T1000 (cell line): ENCODE results near the gene SDS.
"Not testable (repeated sequence)": the region's sequence is repeated elsewhere in the genome, so short reads cannot be mapped to it uniquely, and the experiment has no call there.

Experiments
- DNase-seq: peaks from one replicate; lab custom pipeline; 2025; ENCODE audit warnings: mixed read lengths; lab: John Stamatoyannopoulos, UW

The SDS gene

DNA sequence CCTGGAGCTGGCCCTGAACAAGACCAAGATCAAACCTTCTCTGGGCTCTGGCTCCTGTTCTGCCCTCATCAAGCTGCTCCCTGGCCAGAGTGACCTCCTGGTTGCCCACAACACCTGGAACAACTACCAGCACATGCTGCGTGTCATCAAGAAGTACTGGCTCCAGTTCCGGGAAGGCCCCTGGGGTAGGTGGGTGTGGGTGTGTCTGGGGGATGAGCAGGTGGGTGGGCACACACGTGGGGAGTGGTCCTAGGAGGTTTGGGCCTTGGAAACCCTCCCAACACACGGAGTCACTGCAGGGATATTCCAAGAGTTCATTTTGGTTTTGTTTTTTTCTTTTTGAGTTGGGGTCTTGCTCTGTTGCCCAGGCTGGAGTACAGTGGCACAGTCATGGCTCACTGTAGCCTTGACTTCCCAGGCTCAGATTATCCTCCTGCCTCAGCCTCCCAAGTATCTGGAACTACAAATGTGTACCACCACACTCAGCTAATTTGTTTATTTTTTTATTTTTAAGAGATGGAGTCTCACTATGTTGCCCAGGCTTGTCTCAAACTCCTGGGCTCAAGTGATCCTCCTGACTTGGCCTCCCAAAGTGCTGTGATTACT, 28.8 kb downstream of the SDS start:
- DNase-seq, result no peak

DNA sequence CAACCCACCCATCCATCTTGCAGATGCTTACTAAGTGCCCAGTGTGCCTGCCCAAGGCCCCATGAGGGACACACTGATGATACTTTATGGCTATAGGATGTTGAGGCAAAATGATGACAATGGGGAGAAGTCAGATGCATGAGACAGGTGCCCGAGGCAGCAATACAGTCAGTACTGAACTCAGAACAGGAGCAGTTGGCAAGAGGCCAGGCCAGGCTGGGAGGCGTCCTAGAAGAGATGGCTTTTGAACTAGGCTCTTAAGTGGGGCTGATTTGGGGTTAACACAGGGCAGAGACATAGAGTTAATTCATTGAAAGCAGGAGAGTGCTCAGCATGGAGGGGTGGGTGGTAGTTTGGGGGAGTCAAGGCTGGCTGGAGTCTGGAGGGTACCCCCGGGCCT, 29.7 kb downstream of the SDS start:
- DNase-seq, result no peak

DNA sequence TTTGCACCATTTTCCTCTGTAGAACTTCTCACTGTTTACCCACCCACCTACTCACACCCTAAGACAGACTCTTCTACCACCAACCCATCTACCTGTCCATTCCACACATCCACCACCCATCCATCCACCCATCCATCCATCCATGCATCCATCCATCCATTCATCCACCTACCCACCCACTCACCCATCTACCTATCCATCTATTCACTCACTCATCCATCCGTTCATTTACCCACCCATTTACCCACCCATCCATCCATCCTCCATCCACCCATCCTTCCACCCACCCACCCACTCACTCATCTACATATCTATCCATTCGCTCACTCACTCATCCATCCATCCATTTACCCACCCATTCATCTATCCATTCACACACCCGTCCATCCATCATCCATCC, 30.2 kb downstream of the SDS start:
- no peak for DNase-seq

DNA sequence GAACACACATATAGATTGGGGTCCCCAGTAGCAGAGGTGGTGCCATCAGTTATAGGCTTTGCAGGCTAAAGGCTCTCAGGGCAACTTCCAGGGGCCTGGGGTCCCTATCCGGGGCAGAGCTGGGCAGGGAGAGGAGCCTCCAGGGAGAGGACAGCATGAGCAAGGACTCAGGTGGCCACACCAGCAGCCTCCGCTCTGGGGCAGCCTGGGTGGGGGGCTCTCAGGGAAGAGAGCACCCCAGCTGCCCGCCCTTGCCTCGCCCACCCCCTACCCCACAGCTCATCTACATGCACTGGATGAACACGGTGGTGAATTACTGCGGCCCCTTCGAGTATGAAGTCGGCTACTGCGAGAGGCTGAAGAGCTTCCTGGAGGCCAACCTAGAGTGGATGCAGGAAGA, 31.3 kb downstream of the SDS start:
- no peak for DNase-seq

DNA sequence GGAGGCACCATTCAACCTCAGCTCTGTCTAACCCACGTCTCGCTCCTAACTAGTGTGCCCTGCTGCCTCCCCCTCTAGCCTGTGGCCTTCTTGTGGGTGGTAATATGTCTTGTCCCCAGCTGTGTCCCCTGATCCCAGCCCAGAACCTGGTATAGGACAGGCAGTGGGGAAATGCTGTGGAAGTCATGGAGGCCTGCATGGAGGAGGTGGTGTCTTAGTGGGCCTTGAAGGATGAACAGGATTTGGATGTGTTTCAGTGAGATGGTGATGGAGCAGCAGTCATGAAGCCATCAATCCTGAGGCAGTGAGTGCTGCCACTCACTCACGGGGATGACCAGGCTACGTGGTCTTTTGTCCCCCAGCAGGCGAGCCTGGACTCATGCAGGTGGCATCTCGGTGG, 31.9 kb downstream of the SDS start:
- DNase-seq, result no peak

DNA sequence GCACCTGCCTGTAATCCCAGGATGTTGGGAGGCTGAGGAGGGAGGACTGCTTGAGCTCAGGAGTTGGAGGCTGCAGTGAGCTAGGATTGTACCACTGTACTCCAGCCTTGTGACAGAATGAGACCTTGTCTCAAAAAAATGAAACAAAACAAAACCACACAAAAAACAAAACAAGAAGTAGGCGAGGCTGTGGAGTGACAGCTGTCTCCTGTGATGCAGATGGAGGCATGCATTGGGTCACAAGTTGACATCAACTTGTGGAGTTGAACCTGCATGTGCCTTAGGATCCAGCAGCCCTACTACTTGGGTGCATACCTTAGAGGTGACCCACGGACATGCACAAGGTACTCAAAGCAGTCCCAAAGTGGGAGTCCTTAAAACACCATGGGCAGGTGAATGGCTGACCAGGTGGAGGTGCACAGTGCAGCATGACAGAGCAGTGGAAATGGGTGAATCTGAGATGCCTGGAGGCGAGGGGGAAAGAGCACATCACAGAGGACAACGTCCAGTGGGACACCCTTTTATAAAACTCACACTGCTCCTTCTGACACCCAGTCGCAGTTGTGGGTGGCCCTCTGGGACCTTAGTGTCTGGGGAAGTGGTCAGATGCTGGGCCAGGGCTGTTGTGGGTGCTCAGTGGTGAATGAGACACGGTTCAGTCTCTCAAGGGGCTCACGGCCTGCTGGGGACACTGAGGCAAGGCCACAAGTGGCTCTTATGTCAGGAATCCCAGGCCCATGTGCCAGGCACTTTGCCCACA, 32.6 kb downstream of the SDS start:
- no peak for DNase-seq

DNA sequence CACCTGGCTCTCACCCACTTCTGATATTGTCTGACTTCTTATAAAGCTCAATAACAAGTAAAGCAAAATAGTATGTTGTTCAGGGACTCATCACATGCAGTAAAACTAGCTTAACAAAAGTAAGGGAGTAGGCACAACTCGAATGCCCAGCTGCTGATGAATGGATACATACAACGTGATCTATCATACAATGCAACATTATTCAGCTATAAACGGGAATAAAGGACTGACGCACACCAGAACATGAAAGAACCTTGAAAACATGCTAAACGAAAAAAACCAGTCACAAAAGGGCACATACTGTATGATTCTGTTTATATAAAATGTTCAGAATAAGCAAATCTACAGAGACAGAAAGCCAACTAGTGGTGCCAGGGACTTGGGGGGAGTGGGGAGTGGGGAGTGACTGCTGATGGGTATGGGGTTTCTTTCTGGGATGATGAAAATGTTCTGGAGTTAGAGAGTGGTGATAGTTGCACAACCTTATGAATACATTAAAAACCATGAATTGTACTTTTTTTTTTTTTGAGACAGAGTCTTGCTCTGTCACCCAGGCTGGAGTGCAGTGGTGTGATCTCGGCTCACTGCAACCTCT, 34.2 kb downstream of the SDS start:
- no peak for DNase-seq

DNA sequence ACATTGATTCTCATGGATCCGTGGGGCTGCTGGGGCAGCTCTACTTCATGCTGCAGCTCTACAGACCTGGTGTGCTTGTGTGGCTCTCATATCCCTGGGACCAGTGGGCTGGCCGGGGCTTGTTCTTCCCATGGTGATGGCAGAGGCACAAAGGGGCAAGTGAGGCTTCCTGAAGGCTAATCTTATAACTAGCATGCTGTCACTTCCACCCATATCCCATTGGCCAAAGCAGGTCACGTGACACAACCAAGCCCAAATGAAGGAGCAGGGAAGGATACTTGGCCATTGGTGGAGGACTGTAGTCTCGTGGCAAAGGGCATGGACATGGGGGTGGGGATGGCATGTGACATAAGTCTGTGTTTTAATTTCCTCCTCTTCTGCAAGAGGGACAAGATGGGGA, 35.4 kb downstream of the SDS start:
- no peak for DNase-seq

DNA sequence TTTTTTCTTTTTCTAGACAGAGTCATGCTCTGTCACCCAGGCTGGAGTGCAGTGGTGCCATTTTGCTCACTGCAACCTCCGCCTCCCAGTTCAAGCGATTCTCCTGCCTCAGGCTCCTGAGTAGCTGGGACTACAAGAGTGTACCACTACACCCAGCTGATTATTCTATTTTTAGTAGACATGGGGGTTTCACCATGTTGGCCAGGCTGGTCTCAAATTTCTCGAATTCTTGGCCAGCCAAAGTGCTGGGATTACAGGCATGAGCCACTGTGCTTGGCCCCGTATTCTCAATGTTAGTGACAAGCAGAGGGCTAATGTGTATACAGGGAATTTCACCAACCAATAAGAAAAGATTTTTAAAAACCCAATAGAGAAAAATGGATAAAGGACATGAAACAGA, 36.9 kb downstream of the SDS start:
- no peak for DNase-seq

DNA sequence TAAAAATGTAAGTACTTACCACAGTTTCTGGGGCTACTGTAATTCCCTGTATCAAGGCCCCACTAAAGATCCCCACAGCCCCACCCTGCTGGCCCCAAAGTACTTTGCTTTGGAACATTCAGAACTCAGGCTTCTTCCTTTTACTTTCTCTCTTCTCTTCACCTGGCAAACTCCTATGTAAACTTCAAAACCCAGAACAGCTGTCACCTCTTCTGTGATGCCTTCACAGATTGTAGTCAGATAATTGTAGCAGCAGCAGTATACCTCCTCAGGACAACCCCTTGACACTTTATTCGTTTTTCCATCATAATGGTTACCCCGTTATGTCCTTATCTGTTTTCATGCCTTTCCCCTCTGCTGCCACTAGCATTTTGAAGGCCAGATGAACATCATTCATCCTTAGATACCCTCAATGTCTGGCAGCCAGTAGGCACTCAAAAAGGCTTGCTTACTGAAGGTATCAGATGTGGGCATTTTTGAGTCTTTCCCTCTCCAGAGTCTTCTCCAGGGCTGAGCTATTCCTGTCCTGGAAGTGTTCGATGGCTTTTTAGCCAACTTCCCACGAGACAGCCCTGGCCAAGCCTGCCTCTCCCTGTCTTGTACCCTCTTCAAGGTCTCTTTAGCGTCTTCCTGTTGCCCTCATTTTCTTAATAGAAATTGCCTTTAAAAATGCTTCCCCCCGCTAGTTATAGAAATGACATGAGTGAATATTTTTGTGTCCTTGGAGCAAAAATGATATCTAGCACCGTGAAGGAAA, 37.9 kb downstream of the SDS start:
- no peak for DNase-seq

DNA sequence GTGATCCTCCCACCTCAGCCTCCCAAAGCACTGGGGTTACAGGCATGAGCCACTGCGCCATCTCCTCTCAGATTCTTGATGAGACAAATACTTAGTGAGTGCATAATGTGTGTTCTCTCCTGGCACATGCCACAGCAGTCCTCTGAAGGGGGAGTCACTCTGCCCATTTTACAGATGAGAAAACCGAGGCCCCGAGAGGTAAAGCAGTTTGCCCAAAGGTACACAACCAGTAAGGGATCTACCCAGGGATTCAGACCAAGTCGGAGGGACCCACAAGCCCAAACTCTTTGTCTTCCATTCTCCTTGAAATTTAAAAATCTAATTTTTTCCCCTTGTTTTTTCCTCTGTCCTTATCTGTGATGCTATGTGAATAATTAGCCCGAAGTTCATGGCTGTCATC, 39.0 kb downstream of the SDS start:
- no peak for DNase-seq

DNA sequence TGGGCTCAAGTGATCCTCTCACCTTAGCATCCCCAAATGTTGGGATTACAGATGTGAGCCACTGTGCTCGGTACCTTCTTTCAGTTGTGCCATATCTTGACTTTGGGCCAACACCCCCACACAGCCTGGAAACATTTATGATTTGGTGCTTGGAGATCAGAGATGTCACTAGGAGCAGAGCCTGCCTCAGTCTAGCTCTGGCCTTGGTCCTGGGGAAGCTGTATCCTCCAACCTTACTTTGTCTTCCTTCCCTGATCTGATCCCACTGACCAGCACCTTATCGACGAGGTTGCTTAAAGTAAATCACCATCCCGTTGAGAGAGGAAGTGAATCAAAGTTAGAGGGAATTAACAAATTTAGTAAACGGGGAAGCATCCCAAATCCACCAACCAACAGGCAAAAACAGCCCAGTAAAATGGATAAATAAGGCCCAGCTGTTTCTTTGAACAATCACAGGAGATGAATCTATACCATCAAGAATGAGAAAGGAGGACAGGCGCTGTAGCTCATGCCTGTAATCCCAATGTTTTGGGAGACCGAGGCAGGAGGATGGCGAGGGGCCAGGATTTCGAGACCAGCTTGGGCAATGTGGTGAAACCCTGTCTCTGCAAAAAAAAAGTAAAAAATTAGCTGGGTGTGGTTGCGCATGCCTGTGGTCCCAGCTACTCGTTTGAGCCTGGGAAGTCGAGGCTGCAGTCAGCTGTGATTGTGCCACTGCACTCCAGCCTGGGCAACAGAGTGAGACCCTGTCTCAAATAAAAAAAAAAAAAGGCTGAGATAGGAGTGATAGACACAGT, 41.9 kb downstream of the SDS start:
- DNase-seq, result no peak

DNA sequence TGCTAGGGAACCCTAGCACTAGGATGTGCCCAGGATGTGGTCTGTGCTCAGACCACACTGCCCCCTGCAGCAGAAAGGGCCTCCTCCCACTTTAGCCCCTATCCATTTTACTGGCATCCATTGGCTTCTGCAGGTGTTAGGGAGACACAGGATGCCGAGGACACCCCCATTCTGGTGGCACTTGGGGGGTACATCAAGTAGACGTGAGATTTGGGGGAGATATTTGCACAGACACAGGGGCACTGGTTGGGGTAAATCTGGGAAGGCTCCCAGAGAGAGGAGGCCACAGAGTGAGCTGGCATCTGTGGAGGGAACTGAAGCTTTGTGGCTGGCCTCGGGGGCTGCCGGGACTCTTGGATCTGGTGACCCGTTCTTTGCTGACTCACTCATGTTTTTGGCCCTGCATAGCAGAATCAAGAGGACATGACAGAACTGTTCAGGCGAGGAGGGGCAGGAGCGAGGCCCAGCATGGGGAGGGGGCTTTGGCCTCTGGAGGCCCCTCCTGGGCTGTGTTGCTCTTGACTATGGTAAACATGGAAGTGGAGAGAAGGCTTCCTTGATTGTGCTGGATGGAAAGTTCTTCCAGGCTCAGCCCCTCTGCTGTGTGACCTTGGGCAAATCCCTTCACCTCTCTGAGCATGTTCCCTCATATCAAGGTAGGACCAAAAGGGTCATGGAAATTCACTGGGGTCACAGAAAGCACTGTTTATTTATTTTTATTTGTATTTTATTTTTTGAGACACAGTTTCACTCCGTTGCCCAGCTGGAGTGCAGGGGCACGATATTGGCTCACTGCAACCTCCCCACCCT, 43.5 kb downstream of the SDS start:
- no peak for DNase-seq

DNA sequence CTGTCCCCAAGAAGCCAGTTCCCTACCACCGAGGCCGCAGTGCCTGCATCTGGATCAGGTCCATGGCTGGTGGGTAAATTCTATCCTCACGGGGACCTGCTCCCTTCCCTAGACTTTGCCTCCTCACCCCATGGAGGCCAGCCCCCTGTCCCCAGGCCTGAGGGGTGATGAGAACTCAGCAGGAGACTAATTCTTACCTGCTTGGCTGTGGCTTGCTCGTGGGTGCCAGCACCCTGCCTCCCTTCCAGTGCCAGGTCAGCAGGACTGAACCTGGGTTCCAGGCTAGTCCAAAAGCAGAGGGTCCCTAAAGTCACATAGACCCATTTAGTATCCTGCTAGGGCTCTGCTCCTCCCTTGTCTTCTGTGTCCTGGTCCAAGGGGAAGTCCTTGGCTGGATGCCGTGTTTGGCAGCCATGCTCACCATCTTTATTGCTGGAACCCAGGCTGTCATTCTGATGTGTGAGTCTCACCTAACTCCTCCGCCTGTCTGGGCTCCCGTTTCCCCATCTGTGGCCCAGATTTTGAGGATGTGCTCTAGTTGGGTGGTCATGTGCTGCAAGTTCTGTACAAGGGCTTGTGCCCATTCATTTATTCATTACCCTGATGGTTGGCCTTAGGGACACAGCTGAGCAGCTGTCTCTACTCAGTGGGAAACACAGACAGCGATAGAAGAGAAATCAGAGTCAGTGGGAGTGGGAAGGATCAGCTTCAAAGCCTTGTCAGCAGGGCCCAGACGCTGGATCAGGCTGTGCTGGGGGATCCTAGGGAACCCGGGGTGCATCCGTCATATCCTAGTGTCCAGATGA, 44.4 kb downstream of the SDS start:
- no peak for DNase-seq

DNA sequence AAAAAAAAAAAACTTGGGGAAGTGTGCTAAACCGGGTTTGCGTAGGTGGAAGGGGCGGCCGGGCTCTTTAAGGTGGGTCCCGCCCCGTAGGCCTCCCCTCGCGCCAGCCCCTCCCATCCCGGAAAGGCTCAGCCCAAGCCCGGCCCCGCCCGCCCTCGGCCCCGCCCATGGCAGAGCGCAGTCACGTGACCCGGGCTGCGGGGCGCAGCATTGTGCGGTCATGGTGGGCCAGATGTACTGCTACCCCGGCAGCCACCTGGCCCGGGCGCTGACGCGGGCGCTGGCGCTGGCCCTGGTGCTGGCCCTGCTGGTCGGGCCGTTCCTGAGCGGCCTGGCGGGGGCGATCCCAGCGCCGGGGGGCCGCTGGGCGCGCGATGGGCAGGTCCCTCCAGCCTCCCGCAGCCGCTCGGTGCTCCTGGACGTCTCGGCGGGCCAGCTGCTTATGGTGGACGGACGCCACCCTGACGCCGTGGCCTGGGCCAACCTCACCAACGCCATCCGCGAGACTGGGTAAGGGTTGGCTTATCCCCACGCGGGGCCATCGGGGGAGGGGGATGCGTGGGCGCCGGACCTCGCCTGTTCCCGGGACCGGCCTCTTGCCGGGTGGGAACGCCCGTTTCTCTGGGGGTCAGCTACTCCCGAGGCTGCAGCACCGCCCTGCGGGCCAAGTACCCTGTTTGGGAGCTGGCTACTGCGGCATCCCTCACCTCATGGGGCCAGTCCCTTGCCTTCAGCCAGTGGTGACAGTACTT, 45.1 kb downstream of the SDS start, which contains the start of gene PLBD2:
Gene PLBD2 (plus strand): TSS at position 207 of the 752 bp plus-strand sequence. CDS start 14 bp downstream, at position 221.
- DNase-seq, result peak; percentile 87

DNA sequence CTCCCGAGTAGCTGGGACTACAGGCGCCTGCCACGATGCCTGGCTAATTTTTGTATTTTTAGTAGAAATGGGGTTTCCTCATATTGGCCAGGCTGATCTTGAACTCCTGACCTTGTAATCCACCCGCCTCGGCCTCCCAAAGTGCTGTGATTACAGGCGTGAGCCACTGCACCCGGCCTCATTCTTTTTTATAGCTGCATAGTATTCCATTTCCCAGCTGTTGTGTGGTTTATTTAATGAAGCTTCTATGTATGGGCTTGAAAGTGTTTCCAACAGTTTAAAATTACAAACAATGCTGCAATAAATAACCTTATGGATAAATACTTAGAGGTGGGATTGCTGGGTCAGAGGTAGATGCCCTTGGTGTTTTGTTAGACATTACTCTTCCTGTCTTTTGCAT, 49.5 kb downstream of the SDS start:
- not testable (repeated sequence) for DNase-seq

DNA sequence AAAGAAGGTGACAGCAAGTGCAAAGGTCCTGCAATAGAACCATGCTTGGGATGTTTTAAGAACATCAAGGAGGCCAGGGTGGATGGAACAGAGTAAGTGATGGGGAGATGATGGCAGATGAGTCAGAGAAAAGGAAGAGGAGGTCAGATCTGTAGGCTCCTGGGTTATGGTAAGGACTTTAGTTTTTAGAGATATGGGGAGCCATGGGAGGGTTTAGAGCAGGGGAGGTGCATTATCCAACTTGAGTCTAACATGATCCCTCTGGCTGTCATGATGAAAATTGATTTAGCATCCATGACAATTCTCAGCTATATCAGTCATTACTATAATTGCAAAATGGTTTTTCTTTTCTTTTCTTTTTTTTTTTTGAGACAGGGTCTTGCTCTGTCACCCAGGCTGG, 52.6 kb downstream of the SDS start:
- DNase-seq, result no peak

DNA sequence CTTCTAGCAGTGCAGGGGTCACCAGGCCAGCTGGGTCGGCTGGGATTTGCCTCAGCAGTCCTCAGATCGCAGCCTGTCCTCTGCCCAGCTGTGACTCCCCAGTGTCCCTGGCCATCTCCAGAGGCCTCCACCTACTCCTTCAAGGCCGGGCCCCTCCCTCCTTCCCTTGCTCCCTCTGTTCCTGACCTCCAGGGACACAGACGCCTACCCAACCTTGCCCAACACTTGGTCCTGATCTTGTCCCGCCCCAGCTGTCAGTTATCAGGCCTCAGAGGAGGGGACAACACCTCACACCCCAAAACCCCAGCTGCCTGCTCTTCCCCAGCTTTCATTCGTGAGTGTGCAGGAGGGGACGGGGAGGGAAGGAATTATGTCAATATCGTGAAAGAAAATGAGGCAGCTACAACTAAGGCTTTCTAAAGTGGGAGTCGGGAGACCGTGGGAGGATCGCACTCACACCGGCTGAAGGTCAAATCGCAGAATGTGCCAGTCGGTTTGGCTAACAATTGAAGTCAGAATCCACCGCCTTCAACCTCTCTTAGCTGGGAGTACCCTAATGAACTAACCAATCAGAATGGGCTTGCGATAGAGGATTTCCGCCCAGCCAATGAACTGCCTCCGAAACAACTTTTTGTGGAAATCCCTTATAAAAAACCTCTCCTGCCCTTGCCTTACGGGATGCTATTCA, 54.7 kb downstream of the SDS start:
- DNase-seq, result no peak

DNA sequence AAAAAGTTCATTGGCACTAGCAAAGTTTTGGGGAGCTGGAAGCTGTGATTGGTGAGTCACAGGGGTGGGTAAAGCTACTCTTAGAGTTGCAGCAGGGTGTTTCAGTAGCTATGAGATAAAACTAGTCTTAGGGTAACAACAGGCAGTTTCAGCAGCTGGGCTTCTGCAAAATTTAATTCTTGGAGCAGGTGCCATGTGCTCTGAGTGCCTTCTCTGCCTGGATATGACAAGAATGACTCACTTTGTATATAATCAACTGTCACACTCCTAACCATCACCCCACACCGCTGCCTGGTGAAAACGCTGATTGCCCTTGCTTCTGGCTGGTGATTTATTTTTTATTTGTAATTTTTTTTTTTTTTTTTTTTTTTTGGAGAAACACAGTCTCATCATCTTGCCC, 55.8 kb downstream of the SDS start:
- no peak for DNase-seq
